ENCODE measurements around the gene SCARB2.
"Not testable (repeated sequence)": the region's sequence is repeated elsewhere in the genome, so short reads cannot be mapped to it uniquely, and the experiment has no call there.

SCARB2 gene, protein sequence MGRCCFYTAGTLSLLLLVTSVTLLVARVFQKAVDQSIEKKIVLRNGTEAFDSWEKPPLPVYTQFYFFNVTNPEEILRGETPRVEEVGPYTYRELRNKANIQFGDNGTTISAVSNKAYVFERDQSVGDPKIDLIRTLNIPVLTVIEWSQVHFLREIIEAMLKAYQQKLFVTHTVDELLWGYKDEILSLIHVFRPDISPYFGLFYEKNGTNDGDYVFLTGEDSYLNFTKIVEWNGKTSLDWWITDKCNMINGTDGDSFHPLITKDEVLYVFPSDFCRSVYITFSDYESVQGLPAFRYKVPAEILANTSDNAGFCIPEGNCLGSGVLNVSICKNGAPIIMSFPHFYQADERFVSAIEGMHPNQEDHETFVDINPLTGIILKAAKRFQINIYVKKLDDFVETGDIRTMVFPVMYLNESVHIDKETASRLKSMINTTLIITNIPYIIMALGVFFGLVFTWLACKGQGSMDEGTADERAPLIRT

DNA sequence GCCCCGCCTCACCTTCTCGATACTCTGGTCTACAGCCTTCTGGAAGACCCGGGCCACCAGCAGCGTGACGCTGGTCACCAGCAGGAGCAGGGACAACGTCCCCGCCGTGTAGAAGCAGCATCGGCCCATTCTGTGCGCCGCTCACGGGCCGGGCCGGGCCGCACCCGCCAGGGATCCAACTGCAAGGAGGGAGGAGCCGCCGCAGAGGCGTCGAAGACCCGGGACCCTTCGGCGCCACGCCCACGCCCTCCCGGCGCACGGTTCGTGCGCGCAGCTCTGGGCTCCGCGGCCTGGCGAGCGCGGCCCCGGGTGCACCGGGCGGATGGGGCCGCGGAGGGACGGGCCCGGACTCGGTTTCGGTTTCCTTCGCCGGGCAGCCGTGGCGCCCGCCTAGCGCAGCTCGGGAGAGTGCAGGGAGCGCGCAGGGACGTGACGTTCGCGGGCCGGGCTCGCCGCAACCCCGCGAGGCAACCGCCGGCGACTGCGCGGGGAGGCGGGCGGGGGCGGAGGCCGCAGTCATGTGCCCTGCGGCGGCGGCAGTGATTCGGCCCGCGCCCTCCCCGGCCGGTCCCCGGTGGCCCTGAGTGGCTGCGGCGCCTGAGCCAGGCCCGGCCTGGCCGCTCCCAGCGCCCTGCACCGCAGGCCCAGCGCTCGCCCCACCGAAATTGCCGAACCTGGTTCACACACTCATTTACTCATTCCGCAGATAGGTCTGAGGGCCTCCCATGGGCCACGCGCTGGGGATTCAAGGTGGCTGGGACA lies at the start of gene SCARB2:
TSS of gene SCARB2 (minus strand) at position 410 of the 762 bp plus-strand sequence. CDS start at position 129, 281 bp downstream.
- peak; percentile 78 for DNase-seq (ENCODE audit: low read depth)

GRCh38 chr4:76260571-76260970 lies 46.9 kb upstream of the SCARB2 start:
- no peak for DNase-seq (ENCODE audit: low read depth)

- no peak for DNase-seq (ENCODE audit: low read depth)
Observed at GRCh38 chr4:76257824-76258223, 44.2 kb upstream of the SCARB2 start.

GRCh38 chr4:76256968-76257367 lies 43.3 kb upstream of the SCARB2 start:
- DNase-seq (ENCODE audit: low read depth): no peak

DNA sequence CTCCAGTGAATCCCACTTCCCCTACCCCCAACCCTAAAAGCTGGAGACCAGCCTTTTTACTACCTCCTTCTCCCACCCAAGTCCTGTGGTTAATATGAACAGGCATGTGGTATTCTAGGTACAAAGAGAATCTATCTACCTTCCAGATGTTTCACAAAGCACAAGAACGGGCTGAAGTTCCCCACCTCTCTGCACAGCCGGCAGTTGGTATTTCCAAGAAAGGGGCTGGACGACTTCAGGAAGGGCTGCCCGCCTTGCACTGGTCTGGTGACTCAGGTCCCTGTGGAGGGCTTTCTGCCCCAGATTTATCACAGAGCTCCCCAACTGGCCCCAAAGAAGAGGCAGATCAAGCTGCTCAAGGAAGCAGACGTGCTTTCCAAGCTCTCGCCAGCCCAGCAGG lies 42.4 kb upstream of the SCARB2 start:
- DNase-seq (ENCODE audit: low read depth): no peak

- DNase-seq (ENCODE audit: low read depth): no peak
Observed at GRCh38 chr4:76253511-76253910, 39.9 kb upstream of the SCARB2 start.

DNA sequence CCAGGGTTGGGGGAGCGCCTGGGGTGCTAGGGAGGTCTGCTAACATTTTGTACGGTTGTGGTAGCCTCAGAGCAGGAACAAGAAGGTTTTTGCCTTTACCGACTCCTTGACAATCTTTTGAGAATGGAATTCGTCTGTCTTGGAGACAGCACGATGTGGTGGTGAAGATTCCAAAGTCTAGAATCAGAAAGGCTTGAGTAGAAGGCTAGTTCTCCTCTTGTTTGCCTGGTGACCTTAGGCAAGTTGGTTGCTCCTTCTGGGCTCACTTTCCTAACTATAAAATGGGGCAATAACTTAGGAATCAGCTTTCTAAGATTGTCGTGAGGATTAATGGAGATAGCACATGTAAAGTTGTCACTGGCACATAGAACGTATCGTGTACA lies 38.6 kb upstream of the SCARB2 start:
- DNase-seq (ENCODE audit: low read depth): no peak

GRCh38 chr4:76251441-76252270 lies 38.0 kb upstream of the SCARB2 start, which contains the start of gene FAM47E:
Gene FAM47E (plus strand): TSS chr4:76251721. CDS start chr4:76251747, 26 bp downstream.
- no peak for DNase-seq (ENCODE audit: low read depth)

GRCh38 chr4:76250962-76251361 lies 37.3 kb upstream of the SCARB2 start:
- no peak for DNase-seq (ENCODE audit: low read depth)

DNA sequence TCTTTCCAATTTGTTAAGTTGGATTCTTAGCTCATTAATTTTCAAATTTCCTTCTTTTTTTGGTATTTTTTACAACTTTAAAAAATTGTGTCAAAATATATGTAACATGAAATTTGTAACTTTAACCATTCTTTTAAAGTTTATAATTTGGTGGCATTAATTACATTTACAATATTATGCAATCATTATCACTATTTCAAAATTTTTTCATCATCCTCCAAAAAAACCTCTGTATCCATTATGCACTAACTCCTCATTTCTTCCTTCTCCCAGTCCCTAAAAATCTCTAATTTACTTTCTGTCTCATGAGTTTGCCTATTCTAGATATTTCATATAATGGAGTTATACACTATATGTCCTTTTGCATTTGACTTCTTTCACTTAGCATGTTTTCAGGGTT lies 33.2 kb upstream of the SCARB2 start:
- DNase-seq (ENCODE audit: low read depth): no peak

DNA sequence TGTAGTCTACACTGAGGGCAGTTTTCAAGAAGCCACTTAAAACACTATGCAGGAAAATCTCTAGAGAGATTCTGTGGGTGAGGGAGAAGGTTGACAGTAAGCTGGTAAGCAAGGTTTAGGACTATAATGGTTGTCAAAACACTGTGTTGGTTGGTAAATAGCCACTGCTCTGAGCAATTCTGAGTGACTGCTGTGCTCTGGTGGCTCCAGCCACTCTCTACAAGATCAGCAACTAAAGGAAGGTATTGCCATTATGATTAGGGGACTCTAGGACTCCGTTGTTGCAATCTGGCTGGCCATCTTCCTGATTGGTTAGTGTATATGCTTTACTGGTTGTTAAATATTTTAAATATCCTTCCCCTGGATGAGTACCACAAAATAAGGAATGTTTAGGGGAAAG lies 32.4 kb upstream of the SCARB2 start:
- DNase-seq (ENCODE audit: low read depth): no peak

- not testable (repeated sequence) for DNase-seq (ENCODE audit: low read depth)
Observed at GRCh38 chr4:76243877-76244276, 30.3 kb upstream of the SCARB2 start.

DNA sequence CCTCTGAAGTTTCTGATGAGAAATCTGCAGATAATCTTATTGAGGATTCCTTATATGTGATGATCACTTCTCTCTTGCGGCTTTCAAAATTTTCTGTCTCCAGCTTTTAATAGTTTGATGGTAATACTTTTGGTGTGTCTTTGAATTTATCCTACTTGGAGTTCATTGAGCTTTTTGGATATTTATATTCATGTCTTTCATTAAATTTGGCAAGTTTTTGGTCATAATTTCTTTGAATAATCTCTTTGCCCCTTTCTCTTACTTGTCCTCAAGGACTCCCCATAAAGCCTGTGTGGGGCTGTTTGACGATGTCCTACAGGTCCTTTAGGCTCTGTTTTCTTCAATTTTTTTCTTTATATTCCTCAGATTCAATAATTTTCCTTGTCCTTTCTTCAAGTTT lies 26.6 kb upstream of the SCARB2 start:
- no peak for DNase-seq (ENCODE audit: low read depth)

GRCh38 chr4:76238701-76239100 lies 25.1 kb upstream of the SCARB2 start:
- DNase-seq (ENCODE audit: low read depth): no peak

DNA sequence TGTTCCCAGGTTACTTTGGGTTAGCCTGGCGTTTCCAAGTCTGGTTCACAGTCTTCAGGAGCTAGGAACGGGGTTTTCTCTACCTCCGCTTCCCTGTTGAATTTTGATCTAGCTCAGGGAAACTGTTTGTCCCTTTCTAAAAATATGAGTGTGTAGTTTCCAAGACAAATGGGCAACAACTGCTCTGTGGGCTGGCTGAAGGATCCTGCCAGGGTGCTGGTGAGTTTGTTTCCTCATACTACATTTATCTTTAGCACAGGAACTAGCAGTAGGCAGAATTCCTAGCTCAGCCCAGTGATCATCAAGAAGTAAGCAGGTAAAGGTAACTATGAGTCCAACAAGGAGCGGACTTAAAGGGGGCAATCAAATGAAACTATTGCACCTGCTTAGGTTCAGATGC lies 24.6 kb upstream of the SCARB2 start:
- no peak for DNase-seq (ENCODE audit: low read depth)

- no peak for DNase-seq (ENCODE audit: low read depth)
Observed at GRCh38 chr4:76235915-76236314, 22.3 kb upstream of the SCARB2 start.

- DNase-seq (ENCODE audit: low read depth): no peak
Observed at GRCh38 chr4:76235407-76235806, 21.8 kb upstream of the SCARB2 start.

- DNase-seq (ENCODE audit: low read depth): no peak
Observed at GRCh38 chr4:76234679-76235044, 21.0 kb upstream of the SCARB2 start.

- DNase-seq (ENCODE audit: low read depth): no peak
Observed at GRCh38 chr4:76233967-76234678, 20.5 kb upstream of the SCARB2 start.

DNA sequence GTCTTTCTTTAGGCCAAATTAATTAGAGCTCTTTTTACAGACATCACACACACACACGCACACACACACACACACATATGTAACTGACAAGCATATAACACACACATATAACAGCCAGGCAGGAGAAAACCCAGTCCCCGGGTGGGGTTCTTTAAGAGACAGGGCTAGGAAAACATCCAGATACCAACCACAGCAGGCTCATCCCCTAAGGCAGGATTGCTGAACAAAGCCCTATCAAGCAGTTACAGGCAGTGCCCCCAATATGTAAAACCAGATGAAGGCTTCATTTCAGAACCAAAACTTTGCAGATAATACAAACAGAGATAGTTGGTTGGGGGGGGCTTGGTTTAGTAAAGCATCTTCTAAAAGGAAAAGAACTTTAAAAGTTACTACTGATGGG lies 19.9 kb upstream of the SCARB2 start:
- DNase-seq (ENCODE audit: low read depth): no peak

- DNase-seq (ENCODE audit: low read depth): no peak
Observed at GRCh38 chr4:76233083-76233482, 19.5 kb upstream of the SCARB2 start.

GRCh38 chr4:76232681-76233080 lies 19.1 kb upstream of the SCARB2 start:
- no peak for DNase-seq (ENCODE audit: low read depth)
